SKM-1 treated with dmso at 0.1 percent for 144 hours (cell line): Measurements from ENCODE around the gene COMMD1.
"Not testable (repeated sequence)": the region's sequence is repeated elsewhere in the genome, so short reads cannot be mapped to it uniquely, and the experiment has no call there.

Source experiments
- DNase-seq: peaks from one replicate; lab custom pipeline; 2025; ENCODE audit not compliant: unreplicated experiment; lab: John Stamatoyannopoulos, UW

COMMD1 gene

GRCh38 chr2:61922714-61923113 is 17.2 kb downstream of the COMMD1 start:
- DNase-seq: no peak

- DNase-seq: no peak
Observed at GRCh38 chr2:61924895-61925663, 19.6 kb downstream of the COMMD1 start.

- peak; percentile 34 for DNase-seq
Observed at GRCh38 chr2:61926531-61927477, 21.3 kb downstream of the COMMD1 start.

GRCh38 chr2:61928826-61929461 is 23.5 kb downstream of the COMMD1 start:
- DNase-seq: no peak

GRCh38 chr2:61937098-61937497 is 31.6 kb downstream of the COMMD1 start:
- no peak for DNase-seq

GRCh38 chr2:61937886-61938285 is 32.4 kb downstream of the COMMD1 start:
- no peak for DNase-seq

- no peak for DNase-seq
Observed at GRCh38 chr2:61938511-61938910, 33.0 kb downstream of the COMMD1 start.

GRCh38 chr2:61943251-61943650 is 37.8 kb downstream of the COMMD1 start:
- no peak for DNase-seq

GRCh38 chr2:61946666-61947065 is 41.2 kb downstream of the COMMD1 start:
- DNase-seq: no peak

GRCh38 chr2:61948661-61949457 is 43.4 kb downstream of the COMMD1 start:
- DNase-seq: no peak

- DNase-seq: no peak
Observed at GRCh38 chr2:61949458-61949713, 43.9 kb downstream of the COMMD1 start.

GRCh38 chr2:61949714-61950560 is 44.5 kb downstream of the COMMD1 start:
- DNase-seq: no peak

GRCh38 chr2:61950571-61951315 is 45.3 kb downstream of the COMMD1 start:
- no peak for DNase-seq

- DNase-seq: no peak
Observed at GRCh38 chr2:61951881-61952280, 46.4 kb downstream of the COMMD1 start.

- DNase-seq: no peak
Observed at GRCh38 chr2:61952288-61952687, 46.8 kb downstream of the COMMD1 start.

GRCh38 chr2:61954856-61955255 is 49.4 kb downstream of the COMMD1 start:
- DNase-seq: not testable (repeated sequence)

- DNase-seq: no peak
Observed at GRCh38 chr2:61959381-61960293, 54.2 kb downstream of the COMMD1 start.

GRCh38 chr2:61961231-61961901 is 55.9 kb downstream of the COMMD1 start:
- DNase-seq: no peak
